NB4 (cell line): ENCODE data around the gene VPS13C.

Experiments
- CTCF ChIP-seq: IDR thresholded peaks from one replicate; pipeline ENCODE4 v1.5.1; 2012; ENCODE audit warnings: low read depth, low read length
- MAX ChIP-seq: IDR thresholded peaks from 2 replicates; pipeline ENCODE4 v1.6.1; 2011; ENCODE audit warnings: low read depth, low read length
- MYC ChIP-seq: IDR thresholded peaks from 2 replicates; pipeline ENCODE4 v1.6.1; 2011; ENCODE audit warnings: low read depth, low read length
- POLR2A ChIP-seq: IDR thresholded peaks from 2 replicates; pipeline ENCODE4 v1.6.1; 2011; ENCODE audit warnings: mild to moderate bottlenecking; ENCODE audit not compliant: insufficient read length; ENCODE audit errors: extremely low read depth

GRCh38 chr15:61906961-61907752 lies 153.1 kb downstream of the VPS13C start:
- TF ChIP-seq CTCF = no peak
- TF ChIP-seq POLR2A = no peak
- no peak for TF ChIP-seq MAX
- no peak for TF ChIP-seq MYC
